HepG2 (cell line): ENCODE measurements around the gene HS6ST2. TPM values are rescaled to one million over a fixed set of nuclear protein-coding genes. Genes with fewer than 3 reads are reported as not detected.
A peak's percentile ranks its signal among the peaks of the same experiment; 100 is the strongest.

ENCODE experiments used
- CREBL2 ChIP-seq: sonication (generic); formaldehyde crosslinking; IDR thresholded peaks from 2 replicates; pipeline ENCODE4 v1.8.1; 2023; ENCODE audit warnings: missing genetic modification reagents, mild to moderate bottlenecking, borderline replicate concordance
- ELF4 ChIP-seq: sonication (generic); formaldehyde crosslinking; IDR thresholded peaks from 2 replicates; pipeline ENCODE4 v1.5.0; 2020; ENCODE audit warnings: missing genetic modification reagents, mild to moderate bottlenecking, moderate library complexity, borderline replicate concordance
- HHEX ChIP-seq: IDR thresholded peaks from 2 replicates; pipeline ENCODE4 v1.6.1; 2016; ENCODE audit warnings: control low read depth
- HOXA9 ChIP-seq: sonication (generic); formaldehyde crosslinking; IDR thresholded peaks from 2 replicates; pipeline ENCODE4 v1.8.1; 2022; ENCODE audit warnings: missing genetic modification reagents, mild to moderate bottlenecking, moderate library complexity, borderline replicate concordance
- JDP2 ChIP-seq: sonication (generic); formaldehyde crosslinking; IDR thresholded peaks from 2 replicates; pipeline ENCODE4 v1.8.1; 2022; ENCODE audit warnings: missing genetic modification reagents, borderline replicate concordance
- MED8 ChIP-seq: sonication (generic); formaldehyde crosslinking; IDR thresholded peaks from 2 replicates; pipeline ENCODE4 v1.8.1; 2023; ENCODE audit warnings: mild to moderate bottlenecking, missing genetic modification reagents; ENCODE audit not compliant: insufficient replicate concordance
- MTERF4 ChIP-seq: sonication (generic); formaldehyde crosslinking; IDR thresholded peaks from 2 replicates; pipeline ENCODE4 v1.8.0; 2023; ENCODE audit warnings: mild to moderate bottlenecking, missing genetic modification reagents
- RXRA ChIP-seq: sonication (generic); formaldehyde crosslinking; IDR thresholded peaks from 2 replicates; pipeline ENCODE4 v1.5.1; 2020; ENCODE audit warnings: missing genetic modification reagents
- SNAI1 ChIP-seq: sonication (generic); formaldehyde crosslinking; IDR thresholded peaks from 2 replicates; pipeline ENCODE4 v1.5.0; 2020; ENCODE audit warnings: mild to moderate bottlenecking, missing genetic modification reagents, borderline replicate concordance
- SP140L ChIP-seq: sonication (generic); formaldehyde crosslinking; IDR thresholded peaks from 2 replicates; pipeline ENCODE4 v1.4.0; 2020; ENCODE audit warnings: missing genetic modification reagents, borderline replicate concordance
- SSRP1 ChIP-seq: IDR thresholded peaks from 2 replicates; pipeline ENCODE4 v1.6.1; 2016; ENCODE audit warnings: control low read depth
- ZBTB7B ChIP-seq: sonication (generic); formaldehyde crosslinking; IDR thresholded peaks from 2 replicates; pipeline ENCODE4 v1.4.0; 2020; ENCODE audit warnings: missing genetic modification reagents
- ZKSCAN1 ChIP-seq: fragments of 150-350 bp; IDR thresholded peaks from 2 replicates; pipeline ENCODE4 v1.6.1; 2014; ENCODE audit warnings: low read length
- ZNF281 ChIP-seq: sonication (generic); formaldehyde crosslinking; IDR thresholded peaks from 2 replicates; pipeline ENCODE4 v1.4.0; 2020; ENCODE audit warnings: missing genetic modification reagents, borderline replicate concordance
- ZNF430 ChIP-seq: sonication (generic); formaldehyde crosslinking; IDR thresholded peaks from 2 replicates; pipeline ENCODE4 v1.9.0; 2021; ENCODE audit warnings: mild to moderate bottlenecking, missing genetic modification reagents
- ZNF576 ChIP-seq: sonication (generic); formaldehyde crosslinking; IDR thresholded peaks from 2 replicates; pipeline ENCODE4 v1.4.0; 2020; ENCODE audit warnings: mild to moderate bottlenecking, missing genetic modification reagents
- ZNF609 ChIP-seq: sonication (generic); formaldehyde crosslinking; IDR thresholded peaks from 2 replicates; pipeline ENCODE4 v1.4.0; 2020; ENCODE audit warnings: mild to moderate bottlenecking, missing genetic modification reagents, borderline replicate concordance
- ZNF619 ChIP-seq: sonication (generic); formaldehyde crosslinking; IDR thresholded peaks from 2 replicates; pipeline ENCODE4 v1.4.0; 2020; ENCODE audit warnings: mild to moderate bottlenecking, missing genetic modification reagents
- ZNF776 ChIP-seq: sonication (generic); formaldehyde crosslinking; IDR thresholded peaks from 2 replicates; pipeline ENCODE4 v1.4.0; 2020; ENCODE audit warnings: mild to moderate bottlenecking, missing genetic modification reagents
- polyA plus RNA-seq, 8 experiments: library from polyadenylated mRNA; depleted of rRNA in 3 of 8; stranded (reverse) in 7 of 8; unstranded in 1 of 8; fragments of >200 nt; fragmentation: Illumina TruSeq in 4 of 8; extraction: Trizol in 4 of 8; gene quantifications; 2 replicates each; pipeline versions ENCODE4 v1.2.1 to v1.2.3, GENCODE V29; 2011 to 2016; ENCODE audit warnings: low read depth in 4 of 8, missing spikeins in 1 of 8, mixed read lengths in 1 of 8; ENCODE audit not compliant: insufficient read depth in 1 of 8
- total RNA-seq, 5 experiments: library from RNA; depleted of rRNA; stranded (reverse); fragments of >200 nt; fragmentation: Illumina TruSeq; extraction: Trizol; gene quantifications; 2 replicates each; pipeline ENCODE4 v1.2.3, GENCODE V29; 2016; ENCODE audit warnings: low read depth in 1 of 5

Gene HS6ST2
- total and polyA plus RNA-seq, 2 of the 13 experiments (the other 11 are each of a cell fraction or from before 2014, with no cell fraction given) = 0.05 TPM; not detected in 1

- TF ChIP-seq ZNF281 (CRISPR knock-in tag) (peak; percentile 60; the same call in 1 of the 2 replicates), MTERF4 (CRISPR knock-in tag) (no peak), SNAI1 (CRISPR knock-in tag) (no peak), SSRP1 (CRISPR knock-in tag) (no peak), ZNF576 (CRISPR knock-in tag) (no peak), ELF4 (no peak), ZNF776 (CRISPR knock-in tag) (no peak), ZNF430 (CRISPR knock-in tag) (no peak), SP140L (no peak), JDP2 (CRISPR knock-in tag) (no peak; the same call in 1 of the 2 replicates), RXRA (CRISPR knock-in tag) (peak; percentile 99), HHEX (peak; percentile 82), ZBTB7B (CRISPR knock-in tag) (peak; percentile 78), ZNF619 (CRISPR knock-in tag) (no peak), HOXA9 (CRISPR knock-in tag) (no peak), MED8 (CRISPR knock-in tag) (peak; percentile 89), ZKSCAN1 (no peak), ZNF609 (CRISPR knock-in tag) (peak; percentile 98), CREBL2 (CRISPR knock-in tag) (no peak)
Observed at GRCh38 chrX:132590350-132591026, 367.9 kb downstream of the HS6ST2 start (continued).
